ENCODE data around the gene SERPINB1. TPM values are rescaled to one million over a fixed set of nuclear protein-coding genes. Genes with fewer than 3 reads are reported as not detected.

SERPINB1 gene
- total RNA-seq, 3 donors from 2014 or later (not counting 1 experiment from before 2014, with no cell fraction given): 74.8 to 80.2 (median 78.1) TPM

- ATAC-seq (no peak), DNase-seq (no peak)
- Histone ChIP-seq H3K36me3 (ENCODE audit: control insufficient read depth, insufficient read depth, low read length) (no peaks in the 10 kb centered on the region), H3K4me1 (ENCODE audit: control insufficient read depth, insufficient read depth, low read length) (peaks cover 34% of the 10 kb centered on the region), H3K27me3 (ENCODE audit: control insufficient read depth, insufficient read depth, low read length) (no peaks in the 10 kb centered on the region), H3K9me3 (ENCODE audit: control insufficient read depth, insufficient read depth, low read length) (no peaks in the 10 kb centered on the region), H3K4me3 (ENCODE audit: low read length) (no peak overlapping the region), H3K27ac (ENCODE audit: low read length) (no peak overlapping the region)
- H3K27ac Mint-ChIP-seq: no peak overlapping the region
- TF ChIP-seq, protein P1, sequence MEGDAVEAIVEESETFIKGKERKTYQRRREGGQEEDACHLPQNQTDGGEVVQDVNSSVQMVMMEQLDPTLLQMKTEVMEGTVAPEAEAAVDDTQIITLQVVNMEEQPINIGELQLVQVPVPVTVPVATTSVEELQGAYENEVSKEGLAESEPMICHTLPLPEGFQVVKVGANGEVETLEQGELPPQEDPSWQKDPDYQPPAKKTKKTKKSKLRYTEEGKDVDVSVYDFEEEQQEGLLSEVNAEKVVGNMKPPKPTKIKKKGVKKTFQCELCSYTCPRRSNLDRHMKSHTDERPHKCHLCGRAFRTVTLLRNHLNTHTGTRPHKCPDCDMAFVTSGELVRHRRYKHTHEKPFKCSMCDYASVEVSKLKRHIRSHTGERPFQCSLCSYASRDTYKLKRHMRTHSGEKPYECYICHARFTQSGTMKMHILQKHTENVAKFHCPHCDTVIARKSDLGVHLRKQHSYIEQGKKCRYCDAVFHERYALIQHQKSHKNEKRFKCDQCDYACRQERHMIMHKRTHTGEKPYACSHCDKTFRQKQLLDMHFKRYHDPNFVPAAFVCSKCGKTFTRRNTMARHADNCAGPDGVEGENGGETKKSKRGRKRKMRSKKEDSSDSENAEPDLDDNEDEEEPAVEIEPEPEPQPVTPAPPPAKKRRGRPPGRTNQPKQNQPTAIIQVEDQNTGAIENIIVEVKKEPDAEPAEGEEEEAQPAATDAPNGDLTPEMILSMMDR (IDR thresholded peaks at IDR 0.05): no peak
- peaks cover 35 to 44% of the 10 kb centered on the region in 2 donors for H3K4me1 Mint-ChIP-seq
- no peak overlapping the region for H3K4me3 Mint-ChIP-seq
- no peaks in the 10 kb centered on the region for H3K36me3 Mint-ChIP-seq
- no peaks in the 10 kb centered on the region for H3K9me3 Mint-ChIP-seq
- WGBS (ENCODE audit: insufficient coverage): 90% methylated on average over 5 of the region's 5 CpGs
- no peaks in the 10 kb centered on the region for H3K27me3 Mint-ChIP-seq (ENCODE audit: low read depth in 2 of 2)
- intact Hi-C loops (cut with micrococcal nuclease): no loop called here
Observed at GRCh38 chr6:2850538-2851113, 9.0 kb upstream of the SERPINB1 start.

DNA sequence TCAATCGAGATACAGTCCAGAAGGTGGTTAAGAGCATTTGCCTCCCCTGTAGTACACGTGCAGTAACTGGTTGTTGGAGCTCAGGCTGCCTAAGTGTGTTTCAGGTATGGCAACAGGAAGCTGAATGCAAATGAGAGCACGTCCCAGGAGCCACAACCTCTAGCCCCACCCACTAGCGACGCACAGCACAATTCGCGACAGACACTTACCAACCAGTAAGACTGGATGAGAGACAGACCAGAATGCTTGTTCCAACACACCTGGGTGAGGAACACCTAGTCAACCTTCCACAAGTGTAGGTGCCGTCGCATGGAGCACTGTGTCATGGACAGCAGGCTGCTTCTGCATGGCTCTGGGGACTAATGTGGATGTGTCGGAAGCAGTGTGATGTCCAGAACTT is 7.2 kb upstream of the SERPINB1 start:
- no peaks in the 10 kb centered on the region for H3K27me3 ChIP-seq (ENCODE audit: control insufficient read depth, insufficient read depth, low read length)
- Mint-ChIP-seq H3K36me3 (no peaks in the 10 kb centered on the region), H3K4me1 (peaks cover 21 to 31% of the 10 kb centered on the region in 2 donors), H3K27ac (peak overlapping the region in 1 of 2 donors; percentile 37), H3K9me3 (no peaks in the 10 kb centered on the region), H3K4me3 (peak overlapping the region; percentile 9), H3K27me3 (ENCODE audit: low read depth in 2 of 2) (no peaks in the 10 kb centered on the region)
- DNase-seq (peak in 1 of 2 donors; percentile 86), ATAC-seq (no peak)
- H3K4me1 ChIP-seq (ENCODE audit: control insufficient read depth, insufficient read depth, low read length): peaks cover 18% of the 10 kb centered on the region
- H3K4me3 ChIP-seq (ENCODE audit: low read length): no peak overlapping the region
- TF ChIP-seq, protein P1 (IDR thresholded peaks at IDR 0.05): no peak
- no peak overlapping the region for H3K27ac ChIP-seq (ENCODE audit: low read length)
- intact Hi-C loops (cut with micrococcal nuclease): loop anchor here (5.0 kb wide), 1 partner anchor 208 kb away; no protein-coding TSS in a partner anchor
- H3K36me3 ChIP-seq (ENCODE audit: control insufficient read depth, insufficient read depth, low read length): no peaks in the 10 kb centered on the region
- 47% methylated on average over 10 of the region's 10 CpGs for WGBS (ENCODE audit: insufficient coverage)
- H3K9me3 ChIP-seq (ENCODE audit: control insufficient read depth, insufficient read depth, low read length): no peaks in the 10 kb centered on the region

DNA sequence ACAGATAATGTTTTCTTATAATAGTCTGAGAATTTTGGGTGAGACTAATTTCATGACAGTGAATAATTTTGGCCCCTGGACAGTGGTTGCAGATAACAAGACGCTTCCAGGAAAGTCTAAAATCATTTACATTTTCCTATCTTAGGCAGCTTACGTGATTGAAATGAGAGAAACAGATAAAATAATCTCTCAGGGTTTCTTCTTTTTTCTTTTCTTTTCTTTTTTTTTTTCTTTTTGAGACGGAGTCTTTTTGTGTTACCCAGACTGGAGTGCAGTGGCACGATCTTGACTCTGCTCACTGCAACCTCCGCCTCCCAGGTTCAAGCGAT is 4.2 kb upstream of the SERPINB1 start:
- 80% methylated on average over 6 of the region's 6 CpGs for WGBS (ENCODE audit: insufficient coverage)
- no peak overlapping the region for H3K27ac ChIP-seq (ENCODE audit: low read length)
- H3K4me3 ChIP-seq (ENCODE audit: low read length): no peak overlapping the region
- DNase-seq: no peak
- Mint-ChIP-seq H3K27ac (peak overlapping the region; percentile 2 to 71), H3K4me1 (peaks cover 42 to 47% of the 10 kb centered on the region in 2 donors), H3K4me3 (peak overlapping the region; percentile 19), H3K9me3 (no peaks in the 10 kb centered on the region), H3K27me3 (ENCODE audit: low read depth in 2 of 2) (no peaks in the 10 kb centered on the region), H3K36me3 (no peaks in the 10 kb centered on the region)
- intact Hi-C loops (cut with micrococcal nuclease): loop anchor here (1.0 to 5.0 kb wide), 4 partner anchors 65 to 211 kb away; no protein-coding TSS in a partner anchor
- peaks cover 30% of the 10 kb centered on the region for H3K4me1 ChIP-seq (ENCODE audit: control insufficient read depth, insufficient read depth, low read length)
- no peaks in the 10 kb centered on the region for H3K9me3 ChIP-seq (ENCODE audit: control insufficient read depth, insufficient read depth, low read length)
- no peaks in the 10 kb centered on the region for H3K36me3 ChIP-seq (ENCODE audit: control insufficient read depth, insufficient read depth, low read length)
- H3K27me3 ChIP-seq (ENCODE audit: control insufficient read depth, insufficient read depth, low read length): no peaks in the 10 kb centered on the region
- ATAC-seq: no peak
- TF ChIP-seq, protein P1 (IDR thresholded peaks at IDR 0.05): no peak

DNA sequence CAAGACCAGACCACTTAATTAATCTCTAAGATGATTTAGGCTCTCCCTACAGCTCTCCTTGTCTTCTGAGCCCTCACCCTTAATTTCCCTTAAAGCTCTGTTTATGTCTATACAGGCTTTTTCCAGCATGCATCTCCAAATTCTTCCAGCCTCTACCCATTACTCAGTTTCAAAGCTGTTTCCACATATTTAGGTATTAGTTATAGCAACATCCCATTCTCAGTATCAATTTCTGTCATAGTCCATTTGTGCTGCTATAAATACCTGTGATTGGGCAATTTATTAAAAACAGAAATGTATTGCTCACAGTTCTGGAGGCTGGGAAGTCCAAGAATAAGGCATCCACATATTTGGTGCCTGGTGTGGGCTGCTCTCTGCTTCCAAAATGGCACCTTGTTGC is 2.3 kb upstream of the SERPINB1 start:
- no peak for ATAC-seq
- no peaks in the 10 kb centered on the region for H3K36me3 Mint-ChIP-seq
- TF ChIP-seq, protein P1 (IDR thresholded peaks at IDR 0.05): no peak
- H3K27ac Mint-ChIP-seq: peak overlapping the region; percentile 32 to 94
- DNase-seq: no peak
- Histone ChIP-seq H3K36me3 (ENCODE audit: control insufficient read depth, insufficient read depth, low read length) (peaks cover 8% of the 10 kb centered on the region), H3K27me3 (ENCODE audit: control insufficient read depth, insufficient read depth, low read length) (no peaks in the 10 kb centered on the region), H3K9me3 (ENCODE audit: control insufficient read depth, insufficient read depth, low read length) (no peaks in the 10 kb centered on the region), H3K27ac (ENCODE audit: low read length) (no peak overlapping the region), H3K4me3 (ENCODE audit: low read length) (no peak overlapping the region), H3K4me1 (ENCODE audit: control insufficient read depth, insufficient read depth, low read length) (peaks cover 45% of the 10 kb centered on the region)
- peak overlapping the region; percentile 19 for H3K4me3 Mint-ChIP-seq
- intact Hi-C loops (cut with micrococcal nuclease): no loop called here
- no peaks in the 10 kb centered on the region for H3K27me3 Mint-ChIP-seq (ENCODE audit: low read depth in 2 of 2)
- peaks cover 59 to 63% of the 10 kb centered on the region in 2 donors for H3K4me1 Mint-ChIP-seq
- no peaks in the 10 kb centered on the region for H3K9me3 Mint-ChIP-seq
